H9 (cell line): ENCODE data around the gene TEAD2. TPM values are rescaled to one million over a fixed set of nuclear protein-coding genes. Genes with fewer than 3 reads are reported as not detected.

Experiments
- DNase-seq: peaks from one replicate; pipeline ENCODE4 v3.0.0-alpha.2; 2017
- H2AFZ ChIP-seq: one replicate; pipeline ENCODE4 v1.6.1; 2013; ENCODE audit warnings: mild to moderate bottlenecking, low read length, control low read depth, moderate library complexity
- H2AK5ac ChIP-seq: 2 replicates; pipeline ENCODE4 v1.6.1; 2013; ENCODE audit warnings: low read length, control low read depth, mixed read lengths; ENCODE audit not compliant: insufficient read length
- H2BK120ac ChIP-seq: one replicate; pipeline ENCODE4 v1.6.1; 2013; ENCODE audit warnings: low read depth, mild to moderate bottlenecking, low read length, control low read depth, inconsistent platforms; ENCODE audit not compliant: poor library complexity, severe bottlenecking
- H2BK12ac ChIP-seq: 2 replicates; pipeline ENCODE4 v1.6.1; 2013; ENCODE audit warnings: low read length, control low read depth, mixed read lengths, low read depth; ENCODE audit not compliant: insufficient read length
- H2BK15ac ChIP-seq: 2 replicates; pipeline ENCODE4 v1.6.1; 2013; ENCODE audit warnings: low read depth, low read length, control low read depth
- H2BK20ac ChIP-seq: one replicate; pipeline ENCODE4 v1.6.1; 2013; ENCODE audit warnings: low read depth, mild to moderate bottlenecking, low read length, control low read depth, inconsistent platforms; ENCODE audit not compliant: poor library complexity, severe bottlenecking
- H2BK5ac ChIP-seq: 2 replicates; pipeline ENCODE4 v1.6.1; 2013; ENCODE audit warnings: low read length, control low read depth, mixed read lengths; ENCODE audit not compliant: insufficient read length
- H3K14ac ChIP-seq: 2 replicates; pipeline ENCODE4 v1.6.1; 2013; ENCODE audit warnings: low read length, control low read depth; ENCODE audit not compliant: insufficient read depth
- H3K18ac ChIP-seq: 2 replicates; pipeline ENCODE4 v1.6.1; 2013; ENCODE audit warnings: low read depth, mild to moderate bottlenecking, mixed read lengths, low read length, control low read depth; ENCODE audit not compliant: insufficient read length
- H3K23ac ChIP-seq: 2 replicates; pipeline ENCODE4 v1.6.1; 2013; ENCODE audit warnings: low read length, control low read depth, mixed read lengths, low read depth; ENCODE audit not compliant: insufficient read length
- H3K23me2 ChIP-seq: 2 replicates; pipeline ENCODE4 v1.6.1; 2013; ENCODE audit warnings: low read depth, mild to moderate bottlenecking, mixed read lengths, low read length, control low read depth; ENCODE audit not compliant: insufficient read length, poor library complexity, severe bottlenecking
- H3K27ac ChIP-seq: 2 replicates; pipeline ENCODE4 v1.5.1; 2013; ENCODE audit warnings: low read length, control low read depth, mixed read lengths, low read depth; ENCODE audit not compliant: insufficient read length
- H3K27me3 ChIP-seq: 2 replicates; pipeline ENCODE4 v1.6.1; 2013; ENCODE audit warnings: low read length, control low read depth, inconsistent platforms; ENCODE audit not compliant: insufficient read depth
- H3K4ac ChIP-seq: 2 replicates; pipeline ENCODE4 v1.6.1; 2013; ENCODE audit warnings: low read depth, mild to moderate bottlenecking, control low read depth, inconsistent platforms, low read length, moderate library complexity
- H3K4me1 ChIP-seq: 2 replicates; pipeline ENCODE4 v1.6.1; 2013; ENCODE audit warnings: low read length, control low read depth, inconsistent platforms; ENCODE audit not compliant: insufficient read depth
- H3K4me2 ChIP-seq: 2 replicates; pipeline ENCODE4 v1.6.1; 2013; ENCODE audit warnings: low read length, control low read depth, mixed read lengths; ENCODE audit not compliant: insufficient read length, insufficient read depth
- H3K56ac ChIP-seq: 2 replicates; pipeline ENCODE4 v1.6.1; 2013; ENCODE audit warnings: low read depth, mild to moderate bottlenecking, mixed read lengths, low read length, control low read depth; ENCODE audit not compliant: insufficient read length
- H3K79me1 ChIP-seq: 2 replicates; pipeline ENCODE4 v1.6.1; 2013; ENCODE audit warnings: low read depth, mild to moderate bottlenecking, moderate library complexity, low read length, control low read depth, inconsistent platforms; ENCODE audit not compliant: insufficient read depth, poor library complexity, severe bottlenecking
- H3K79me2 ChIP-seq: 2 replicates; pipeline ENCODE4 v1.6.1; 2013; ENCODE audit warnings: low read length, control low read depth, inconsistent platforms; ENCODE audit not compliant: insufficient read depth
- H3K9ac ChIP-seq: 2 replicates; pipeline ENCODE4 v1.6.1; 2013; ENCODE audit warnings: low read length, control low read depth, mixed read lengths; ENCODE audit not compliant: insufficient read length; ENCODE audit errors: extremely low read depth
- H3K9me3 ChIP-seq: one replicate; pipeline ENCODE4 v1.6.1; 2013; ENCODE audit warnings: low read depth, low read length, inconsistent platforms; ENCODE audit not compliant: control insufficient read depth
- H3T11ph ChIP-seq: one replicate; pipeline ENCODE4 v1.6.1; 2013; ENCODE audit warnings: mild to moderate bottlenecking, low read length, control low read depth, inconsistent platforms
- H4K20me1 ChIP-seq: one replicate; pipeline ENCODE4 v1.6.1; 2013; ENCODE audit not compliant: control insufficient read depth, insufficient read length, insufficient read depth
- H4K5ac ChIP-seq: 2 replicates; pipeline ENCODE4 v1.6.1; 2013; ENCODE audit warnings: low read depth, mild to moderate bottlenecking, mixed read lengths, low read length, control low read depth; ENCODE audit not compliant: insufficient read length
- H4K8ac ChIP-seq: replicated peaks from 2 replicates; pipeline ENCODE4 v1.6.1; 2013; ENCODE audit warnings: low read length, control low read depth, mixed read lengths, low read depth; ENCODE audit not compliant: insufficient read length
- H4K91ac ChIP-seq: 2 replicates; pipeline ENCODE4 v1.6.1; 2013; ENCODE audit warnings: low read depth, mild to moderate bottlenecking, moderate library complexity, mixed read lengths, low read length, control low read depth; ENCODE audit not compliant: insufficient read length
- H3K27ac Mint-ChIP-seq, 3 experiments: 2 replicates in 2 of 3; 3 replicates in 1 of 3; pipeline ENCODE4 v1.8.0; 2020 to 2021; ENCODE audit warnings: mixed read lengths in 3 of 3, mild to moderate bottlenecking in 1 of 3, moderate library complexity in 1 of 3
- H3K27me3 Mint-ChIP-seq: 2 replicates; pipeline ENCODE4 v1.8.0; 2021; ENCODE audit warnings: low read depth, mild to moderate bottlenecking, moderate library complexity, mixed read lengths
- H3K36me3 Mint-ChIP-seq, 3 experiments: 2 replicates in 2 of 3; 3 replicates in 1 of 3; pipeline ENCODE4 v1.8.0; 2020 to 2021; ENCODE audit warnings: low read depth in 3 of 3, mixed read lengths in 3 of 3; ENCODE audit not compliant: insufficient read depth in 1 of 3
- H3K4me1 Mint-ChIP-seq, 2 experiments: 2 replicates each; pipeline ENCODE4 v1.8.0; 2020; ENCODE audit warnings: mixed read lengths in 2 of 2
- H3K4me3 Mint-ChIP-seq, 2 experiments: 2 replicates in 1 of 2; 3 replicates in 1 of 2; pipeline ENCODE4 v1.8.0; 2020 to 2021; ENCODE audit warnings: mild to moderate bottlenecking in 2 of 2, mixed read lengths in 2 of 2, moderate library complexity in 1 of 2
- H3K9me3 Mint-ChIP-seq, 2 experiments: 2 replicates in 1 of 2; 3 replicates in 1 of 2; pipeline ENCODE4 v1.8.0; 2020; ENCODE audit warnings: mild to moderate bottlenecking in 2 of 2, mixed read lengths in 2 of 2, moderate library complexity in 1 of 2
- CTCF ChIP-seq: fragments of 200-600 bp; sonication (generic); conservative IDR thresholded peaks from 3 replicates; pipeline ENCODE4 v1.8.0; 2021; ENCODE audit warnings: antibody characterized with exemption, mild to moderate bottlenecking
- WGBS: extraction: QIAGEN DNeasy Blood & Tissue Kit; methylation state at CpG from one replicate; pipeline ENCODE4 v1.1.7; 2013; ENCODE audit warnings: missing lambda C conversion rate, low lambda C conversion rate, mixed read lengths; ENCODE audit not compliant: insufficient read length; ENCODE audit errors: extremely low coverage; 5-methylcytosine and 5-hydroxymethylcytosine counted together
- total RNA-seq: library from RNA; stranded (reverse); gene quantifications from 2 replicates; pipeline ENCODE4 v1.2.1, GENCODE V29; 2021

TEAD2 gene
- total RNA-seq, 1 experiment from 2014 or later = 126 TPM

- Histone ChIP-seq H2BK5ac (no peak overlapping the region), H3K23me2 (no peaks in the 10 kb centered on the region), H2BK15ac (no peak overlapping the region), H2BK12ac (no peak overlapping the region), H3K79me1 (no peaks in the 10 kb centered on the region), H2BK120ac (no peak overlapping the region), H4K5ac (no peak overlapping the region), H4K20me1 (no peaks in the 10 kb centered on the region), H3K27ac (no peak overlapping the region), H4K91ac (no peak overlapping the region), H3K56ac (no peak overlapping the region), H3K14ac (no peak overlapping the region), H3T11ph (no peak overlapping the region), H3K4ac (no peak overlapping the region), H3K4me2 (no peak overlapping the region), H3K9ac (no peak overlapping the region), H3K4me1 (no peaks in the 10 kb centered on the region), H3K18ac (no peak overlapping the region), H4K8ac (no peak overlapping the region), H2AK5ac (no peak overlapping the region), H3K27me3 (no peaks in the 10 kb centered on the region), H3K23ac (no peak overlapping the region), H2BK20ac (no peak overlapping the region), H3K9me3 (no peaks in the 10 kb centered on the region), H3K79me2 (no peaks in the 10 kb centered on the region), H2AFZ (no peak overlapping the region)
- Mint-ChIP-seq H3K4me1 (peaks cover 6 to 8% of the 10 kb centered on the region in 2 experiments; a peak in 3 of 4 replicates), H3K4me3 (no peak overlapping the region), H3K9me3 (no peaks in the 10 kb centered on the region), H3K36me3 (peaks cover 3 to 35% (median 11%) of the 10 kb centered on the region in 3 experiments; a peak in 5 of 7 replicates), H3K27me3 (no peaks in the 10 kb centered on the region; the same call in none of the 2 replicates), H3K27ac (no peak overlapping the region)
- no CpG with 5 or more reads among the region's 2 CpGs for WGBS
- DNase-seq = no peak
- no peak for TF ChIP-seq CTCF
Observed at GRCh38 chr19:49328741-49329140, 33.5 kb downstream of the TEAD2 start.
